Subcutaneous abdominal adipose tissue (tissue), 5 donors: ENCODE results near the gene MRPL49.
A peak's percentile ranks its signal among the peaks of the same experiment; 100 is the strongest.

Source experiments
- H3K27ac ChIP-seq: one replicate; pipeline ENCODE4 v1.7.0; 2013; ENCODE audit warnings: low read depth, mild to moderate bottlenecking, inconsistent platforms, low read length, moderate library complexity
- H3K27me3 ChIP-seq, 5 donors: one replicate each; pipeline ENCODE4 v1.7.0; 2013; ENCODE audit warnings: low read length in 5 of 5, inconsistent platforms in 1 of 5; ENCODE audit not compliant: control insufficient read depth in 5 of 5, insufficient read depth in 4 of 5
- H3K36me3 ChIP-seq, 5 donors: one replicate each; pipeline ENCODE4 v1.7.0; 2013; ENCODE audit warnings: low read length in 5 of 5; ENCODE audit not compliant: control insufficient read depth in 5 of 5, insufficient read depth in 5 of 5
- H3K4me1 ChIP-seq, 5 donors: one replicate each; pipeline ENCODE4 v1.7.0; 2013; ENCODE audit warnings: low read length in 5 of 5, mild to moderate bottlenecking in 3 of 5, moderate library complexity in 1 of 5; ENCODE audit not compliant: control insufficient read depth in 5 of 5, insufficient read depth in 5 of 5
- H3K4me3 ChIP-seq, 5 donors: one replicate each; pipeline ENCODE4 v1.7.0; 2013; ENCODE audit warnings: low read length in 5 of 5, low read depth in 1 of 5
- H3K9ac ChIP-seq, 5 donors: one replicate each; pipeline ENCODE4 v1.7.0; 2013; ENCODE audit warnings: low read length in 5 of 5, mild to moderate bottlenecking in 4 of 5, moderate library complexity in 3 of 5
- H3K9me3 ChIP-seq, 5 donors: one replicate each; pipeline ENCODE4 v1.7.0; 2013; ENCODE audit warnings: low read length in 5 of 5; ENCODE audit not compliant: control insufficient read depth in 5 of 5
- donor health status: healthy.
- donor health status: healthy.
- donor health status: healthy.
- donor health status: healthy.
- donor health status: healthy.

The MRPL49 gene

DNA sequence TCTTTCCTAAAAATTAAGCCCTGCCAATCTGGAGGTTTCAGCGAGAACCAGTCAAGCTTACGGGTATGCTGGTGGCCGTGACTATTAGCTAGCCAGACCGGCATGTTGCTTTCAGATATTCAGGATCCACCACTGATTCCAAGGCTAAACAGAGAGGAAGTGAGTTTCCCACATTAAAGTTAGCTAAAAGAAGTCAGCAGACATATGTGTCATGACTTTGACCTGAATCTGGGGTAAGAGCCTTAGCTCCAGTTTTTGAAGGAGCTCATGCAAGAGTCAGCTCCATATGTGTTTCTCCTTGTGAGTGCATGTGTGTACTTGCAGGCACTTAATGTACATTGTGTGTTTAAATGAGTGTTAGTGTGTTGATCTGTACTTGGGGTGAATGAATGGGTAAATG, 36.7 kb upstream of the MRPL49 start:
- H3K27me3 ChIP-seq: no peaks in the 10 kb centered on the region
- no peaks in the 10 kb centered on the region for H3K9me3 ChIP-seq
- peak overlapping the region in 1 of 5 donors; percentile 88 for H3K4me3 ChIP-seq
- peak overlapping the region in 1 of 5 donors; percentile 84 for H3K9ac ChIP-seq
- peaks cover 6 to 22% (median 18%) of the 10 kb centered on the region in 5 donors for H3K4me1 ChIP-seq
- no peak overlapping the region for H3K27ac ChIP-seq
- H3K36me3 ChIP-seq: peaks cover 4 to 49% (median 46%) of the 10 kb centered on the region in 5 donors

DNA sequence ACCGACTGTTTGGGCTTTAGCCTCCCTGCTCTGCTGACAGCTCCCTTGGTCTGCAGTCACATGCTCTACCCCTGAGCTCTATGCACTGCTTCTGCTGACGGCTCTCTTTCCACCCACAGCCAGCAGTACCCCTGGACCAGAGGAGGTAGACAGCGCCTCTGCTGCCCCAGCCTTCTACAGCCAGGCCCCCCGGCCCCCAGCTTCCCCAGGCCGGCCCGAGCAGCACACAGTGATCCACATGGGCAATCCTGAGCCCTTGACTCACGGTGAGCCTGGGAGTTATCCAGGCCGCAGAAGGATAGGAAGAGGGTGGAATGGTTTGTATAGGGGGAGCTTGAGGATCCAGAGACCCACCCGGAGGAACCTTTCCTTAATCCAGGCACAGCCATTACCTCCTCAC, 35.3 kb upstream of the MRPL49 start:
- Histone ChIP-seq H3K36me3 (peaks cover 4 to 49% (median 46%) of the 10 kb centered on the region in 5 donors), H3K4me3 (no peak overlapping the region), H3K27ac (no peak overlapping the region), H3K9me3 (no peaks in the 10 kb centered on the region), H3K27me3 (no peaks in the 10 kb centered on the region), H3K9ac (peak overlapping the region in 1 of 5 donors; percentile 13), H3K4me1 (peaks cover 6 to 22% (median 18%) of the 10 kb centered on the region in 5 donors)

DNA sequence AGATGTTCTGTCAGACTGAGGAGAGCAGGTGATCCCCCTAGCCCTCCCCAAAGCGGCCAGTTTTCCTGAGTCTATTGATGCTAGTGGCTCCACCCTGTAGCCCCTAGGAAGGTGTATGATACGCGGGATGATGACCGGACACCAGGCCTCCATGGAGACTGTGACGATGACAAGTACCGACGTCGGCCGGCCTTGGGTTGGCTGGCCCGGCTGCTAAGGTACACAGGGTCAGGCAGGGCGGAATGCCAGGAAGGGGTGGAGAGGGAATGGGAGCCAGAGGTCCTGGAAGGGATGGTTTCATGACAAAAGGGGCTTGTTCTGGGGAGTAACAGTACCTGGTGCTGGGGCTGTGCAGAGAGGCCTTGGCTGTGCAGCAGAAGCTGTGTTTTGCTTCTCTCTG, 34.9 kb upstream of the MRPL49 start:
- H3K9me3 ChIP-seq: no peaks in the 10 kb centered on the region
- H3K36me3 ChIP-seq: peaks cover 4 to 49% (median 46%) of the 10 kb centered on the region in 5 donors
- H3K4me1 ChIP-seq: peaks cover 6 to 22% (median 18%) of the 10 kb centered on the region in 5 donors
- H3K4me3 ChIP-seq: no peak overlapping the region
- no peak overlapping the region for H3K27ac ChIP-seq
- no peaks in the 10 kb centered on the region for H3K27me3 ChIP-seq
- peak overlapping the region in 1 of 5 donors; percentile 13 for H3K9ac ChIP-seq

DNA sequence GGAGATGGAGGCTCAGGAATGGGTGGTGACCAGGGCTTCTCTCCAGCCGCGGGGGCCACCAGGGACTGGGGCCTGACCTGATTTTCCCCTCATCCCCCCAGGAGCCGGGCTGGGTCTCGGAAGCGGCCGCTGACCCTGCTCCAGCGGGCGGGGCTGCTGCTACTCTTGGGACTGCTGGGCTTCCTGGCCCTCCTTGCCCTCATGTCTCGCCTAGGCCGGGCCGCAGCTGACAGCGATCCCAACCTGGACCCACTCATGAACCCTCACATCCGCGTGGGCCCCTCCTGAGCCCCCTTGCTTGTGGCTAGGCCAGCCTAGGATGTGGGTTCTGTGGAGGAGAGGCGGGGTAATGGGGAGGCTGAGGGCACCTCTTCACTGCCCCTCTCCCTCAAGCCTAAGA, 34.3 kb upstream of the MRPL49 start:
- peaks cover 4 to 49% (median 46%) of the 10 kb centered on the region in 5 donors for H3K36me3 ChIP-seq
- no peak overlapping the region for H3K9ac ChIP-seq
- H3K4me3 ChIP-seq: no peak overlapping the region
- H3K9me3 ChIP-seq: no peaks in the 10 kb centered on the region
- H3K4me1 ChIP-seq: peaks cover 6 to 22% (median 18%) of the 10 kb centered on the region in 5 donors
- no peaks in the 10 kb centered on the region for H3K27me3 ChIP-seq
- no peak overlapping the region for H3K27ac ChIP-seq

DNA sequence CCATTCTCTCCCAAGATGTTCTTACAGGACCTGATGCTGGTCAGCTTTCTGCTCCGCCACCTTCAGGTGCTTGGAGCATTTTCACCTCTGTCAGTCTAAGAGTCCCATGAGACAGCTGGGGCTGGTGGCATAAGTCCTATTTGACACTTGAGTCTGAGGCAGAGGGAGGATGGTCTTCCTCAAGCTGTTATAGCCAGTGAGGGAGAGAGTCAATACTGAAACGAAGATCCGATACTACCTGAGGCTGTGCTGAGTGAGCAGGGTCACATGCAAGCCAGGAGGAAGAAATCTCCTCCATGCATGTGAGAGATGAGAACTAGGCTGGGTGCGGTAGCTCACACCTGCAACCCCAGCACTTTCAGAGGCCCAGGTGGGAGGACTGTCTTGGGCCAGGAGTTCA, 32.5 kb upstream of the MRPL49 start:
- H3K4me1 ChIP-seq: peaks cover 4 to 11% (median 9%) of the 10 kb centered on the region in 5 donors
- peaks cover 4 to 49% (median 46%) of the 10 kb centered on the region in 5 donors for H3K36me3 ChIP-seq
- H3K27me3 ChIP-seq: no peaks in the 10 kb centered on the region
- no peak overlapping the region for H3K27ac ChIP-seq
- no peak overlapping the region for H3K9ac ChIP-seq
- no peaks in the 10 kb centered on the region for H3K9me3 ChIP-seq
- H3K4me3 ChIP-seq: no peak overlapping the region

DNA sequence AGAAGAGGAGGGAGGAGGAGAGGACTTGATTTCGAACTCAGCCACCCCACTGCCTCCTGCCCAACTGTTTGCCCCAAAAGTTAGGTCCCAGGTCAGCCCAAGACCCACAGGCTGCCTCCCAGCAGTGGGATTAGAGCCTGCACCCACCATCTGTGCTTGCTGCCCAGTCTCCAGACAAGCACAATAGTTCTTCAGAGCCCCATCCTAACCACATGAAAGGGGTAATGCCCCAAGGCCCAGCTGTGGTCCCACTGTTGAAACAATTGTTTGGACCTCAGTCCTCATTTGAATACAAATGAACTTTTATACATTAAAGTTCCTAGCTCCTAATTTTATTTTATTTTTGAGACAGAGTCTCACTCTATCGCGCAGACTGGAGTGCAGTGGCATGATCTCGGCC, 31.5 kb upstream of the MRPL49 start:
- H3K4me1 ChIP-seq: peaks cover 0 to 3% (median 2%) of the 10 kb centered on the region in 5 donors
- H3K36me3 ChIP-seq: peaks cover 2 to 43% (median 40%) of the 10 kb centered on the region in 5 donors
- H3K27ac ChIP-seq: no peak overlapping the region
- peak overlapping the region in 1 of 5 donors; percentile 8 for H3K9ac ChIP-seq
- H3K9me3 ChIP-seq: no peaks in the 10 kb centered on the region
- no peak overlapping the region for H3K4me3 ChIP-seq
- no peaks in the 10 kb centered on the region for H3K27me3 ChIP-seq

DNA sequence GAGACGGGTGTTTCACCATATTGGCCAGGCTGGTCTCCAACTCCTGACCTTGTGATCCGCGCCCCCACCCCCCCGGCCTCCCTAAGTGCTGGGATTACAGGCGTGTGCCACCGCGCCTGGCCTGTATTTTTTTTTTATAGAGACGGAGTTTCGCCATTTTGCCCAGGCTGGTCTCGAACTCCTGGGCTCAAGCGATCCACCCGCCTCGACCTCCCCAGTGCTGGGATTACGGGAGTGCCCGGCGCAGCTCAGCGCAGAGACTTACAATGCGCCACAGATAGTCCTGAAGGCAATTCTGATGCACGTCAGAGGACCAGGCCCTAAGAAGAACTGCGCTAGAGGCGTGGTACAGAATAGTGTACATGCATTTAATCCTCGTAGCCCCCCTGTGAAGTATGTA, 26.7 kb upstream of the MRPL49 start:
- Histone ChIP-seq H3K4me3 (peak overlapping the region; percentile 66 to 81 (median 74)), H3K27ac (peak overlapping the region; percentile 80), H3K36me3 (peaks cover 0 to 9% (median 3%) of the 10 kb centered on the region in 5 donors), H3K4me1 (peaks cover 0 to 20% (median 13%) of the 10 kb centered on the region in 5 donors), H3K9ac (peak overlapping the region in 1 of 5 donors; percentile 72), H3K27me3 (no peaks in the 10 kb centered on the region), H3K9me3 (no peaks in the 10 kb centered on the region)

DNA sequence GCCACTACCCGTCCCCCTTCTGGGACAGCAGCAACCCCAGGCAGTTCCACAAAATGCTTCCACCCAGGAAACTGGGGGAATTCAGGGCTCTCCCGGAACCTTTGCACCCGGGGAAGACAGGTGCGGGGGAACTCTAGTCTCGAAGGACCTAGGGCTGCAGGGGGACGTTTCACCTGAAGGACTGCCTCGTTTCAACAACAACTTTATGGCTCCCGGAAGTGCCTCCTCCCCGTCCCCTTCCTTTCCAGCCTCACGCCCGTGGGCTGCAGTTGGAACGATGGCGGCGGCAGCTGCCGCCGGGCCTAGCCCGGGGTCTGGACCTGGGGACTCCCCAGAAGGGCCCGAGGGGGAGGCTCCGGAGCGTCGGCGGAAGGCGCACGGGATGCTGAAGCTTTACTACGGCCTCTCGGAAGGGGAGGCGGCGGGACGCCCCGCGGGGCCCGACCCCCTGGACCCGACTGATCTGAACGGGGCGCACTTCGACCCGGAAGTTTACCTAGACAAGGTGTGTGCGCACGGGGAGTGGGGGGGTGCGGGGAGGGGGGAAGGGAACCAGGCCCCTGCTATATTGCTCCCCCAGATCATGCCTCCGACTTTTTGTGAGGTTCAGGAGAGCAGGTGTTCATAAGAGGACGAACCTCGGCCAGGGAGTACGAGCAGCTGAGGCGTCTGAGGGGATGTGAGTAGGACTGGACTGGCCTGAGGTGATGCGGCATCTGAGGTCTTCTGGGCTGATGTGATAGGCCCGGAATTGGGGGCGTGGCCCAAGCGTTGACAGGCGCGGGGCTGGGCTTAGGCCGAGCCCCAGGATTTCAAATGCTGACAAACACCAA, 25.9 kb upstream of the MRPL49 start, which contains the start of gene VPS51:
Gene VPS51, plus strand, starts transcription at position 241 of the 833 bp plus-strand sequence. Its CDS starts 37 bp downstream, at position 278.
- peak within 1 kb of the TSS; percentile 80 for H3K27ac ChIP-seq
- peak within 1 kb of the TSS; percentile 16 to 82 (median 72) for H3K9ac ChIP-seq
- no peaks in the 10 kb centered on the region for H3K9me3 ChIP-seq

DNA sequence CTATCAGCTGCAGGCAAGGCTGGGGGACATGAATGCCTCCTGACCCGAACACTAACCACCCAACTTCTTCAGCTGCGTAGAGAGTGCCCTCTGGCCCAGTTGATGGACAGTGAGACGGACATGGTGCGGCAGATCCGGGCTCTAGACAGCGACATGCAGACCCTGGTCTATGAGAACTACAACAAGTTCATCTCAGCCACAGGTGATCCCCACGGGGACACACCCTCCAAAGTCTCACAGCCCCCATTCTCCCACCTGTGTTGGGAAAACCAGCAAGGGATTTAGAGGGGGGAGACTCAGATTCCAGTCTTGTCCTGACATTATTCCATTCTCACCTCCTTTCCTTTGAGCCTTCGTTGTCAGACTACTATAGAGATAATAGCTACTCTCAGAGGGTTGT, 25.2 kb upstream of the MRPL49 start:
- Histone ChIP-seq H3K27me3 (no peaks in the 10 kb centered on the region), H3K9me3 (no peaks in the 10 kb centered on the region), H3K27ac (no peak overlapping the region), H3K9ac (peak overlapping the region in 4 of 5 donors; percentile 7 to 72 (median 53)), H3K36me3 (peaks cover 0 to 9% (median 3%) of the 10 kb centered on the region in 5 donors), H3K4me3 (peak overlapping the region; percentile 39 to 81 (median 74)), H3K4me1 (peaks cover 0 to 29% (median 23%) of the 10 kb centered on the region in 5 donors)

More for the DNA sequence above, 25.9 kb upstream of the MRPL49 start, which contains the start of gene VPS51:
- peak within 1 kb of the TSS; percentile 66 to 81 (median 81) for H3K4me3 ChIP-seq
- no peaks in the 10 kb centered on the region for H3K27me3 ChIP-seq
- H3K36me3 ChIP-seq: peaks cover 0 to 9% (median 3%) of the 10 kb centered on the region in 5 donors
- H3K4me1 ChIP-seq: peaks cover 0 to 26% (median 16%) of the 10 kb centered on the region in 5 donors
